NCI-H2227 treated with DMSO at 0.1 percent for 48 hours (cell line): Measurements from ENCODE around the gene FALEC.

Experiments
- DNase-seq: peaks from one replicate; lab custom pipeline; 2025; lab: John Stamatoyannopoulos, UW

The FALEC gene

DNA sequence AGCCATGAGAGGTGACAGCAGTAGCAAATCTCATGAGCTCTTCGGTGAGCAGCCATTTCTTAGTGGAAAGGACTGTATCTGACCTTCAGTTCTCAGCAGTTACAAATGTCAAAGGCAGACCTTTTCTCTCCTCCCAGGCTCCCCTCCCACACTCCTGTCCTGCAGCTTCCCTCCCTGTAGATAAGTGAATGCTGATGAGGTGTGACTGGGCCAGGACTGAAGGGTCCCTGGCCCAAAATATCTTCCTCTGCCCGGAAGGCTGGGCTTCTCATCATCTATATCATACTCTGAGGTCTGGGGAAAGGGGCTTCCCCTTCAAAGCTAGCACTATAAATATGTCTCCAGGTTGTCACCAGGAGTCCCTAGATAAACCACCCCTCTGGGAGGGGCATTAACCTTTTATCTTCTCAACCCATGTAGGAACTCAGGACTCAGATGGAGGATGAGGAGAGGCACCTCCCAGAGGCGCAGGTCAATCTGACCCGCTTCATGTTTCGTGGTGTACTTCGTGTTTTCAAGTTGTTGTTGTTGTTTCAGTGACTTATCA is 30.0 kb downstream of the FALEC start:
- no peak for DNase-seq

DNA sequence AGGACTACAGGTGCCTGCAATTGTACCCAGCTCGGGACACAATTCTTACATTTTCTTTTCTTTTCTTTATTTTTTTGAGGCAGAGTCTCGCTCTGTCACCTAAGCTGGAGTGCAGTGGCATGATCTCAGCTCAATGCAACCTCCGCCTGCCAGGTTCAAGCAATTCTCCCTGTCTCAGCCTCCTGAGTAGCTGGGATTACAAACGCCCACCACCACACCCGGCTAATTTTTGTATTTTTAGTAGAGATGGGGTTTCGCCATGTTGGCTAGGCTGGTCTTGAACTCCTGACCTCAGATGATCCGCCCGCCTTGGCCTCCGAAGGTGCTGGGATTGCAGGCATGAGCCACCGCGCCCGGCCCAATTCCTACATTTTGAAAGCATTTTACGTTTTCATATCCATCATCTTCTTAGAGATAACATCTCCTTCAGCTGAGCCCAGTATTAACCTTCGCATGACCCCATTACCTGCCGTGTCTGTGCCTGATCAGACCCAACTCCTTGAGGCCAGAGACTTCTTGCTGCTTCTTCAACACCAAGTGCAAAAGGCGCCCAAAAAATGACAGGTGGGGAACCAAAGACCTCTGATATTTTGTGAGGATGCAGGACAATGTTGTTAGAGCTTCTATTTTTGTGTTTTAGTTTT is 30.9 kb downstream of the FALEC start:
- DNase-seq, result no peak

DNA sequence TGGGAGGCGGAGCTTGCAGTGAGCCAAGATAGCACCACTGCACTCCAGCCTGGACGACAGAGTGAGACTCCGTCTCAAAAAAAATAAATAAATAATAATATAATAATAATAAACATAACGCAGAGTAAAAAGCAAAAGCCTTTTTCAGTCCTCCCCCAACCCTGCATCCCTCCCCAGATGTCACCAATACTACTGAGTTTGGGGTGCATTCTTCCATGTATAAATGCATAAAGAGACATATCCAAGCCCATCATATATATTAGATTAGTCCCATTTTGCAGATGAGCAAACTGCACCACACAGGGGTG is 32.7 kb downstream of the FALEC start:
- DNase-seq, result no peak

DNA sequence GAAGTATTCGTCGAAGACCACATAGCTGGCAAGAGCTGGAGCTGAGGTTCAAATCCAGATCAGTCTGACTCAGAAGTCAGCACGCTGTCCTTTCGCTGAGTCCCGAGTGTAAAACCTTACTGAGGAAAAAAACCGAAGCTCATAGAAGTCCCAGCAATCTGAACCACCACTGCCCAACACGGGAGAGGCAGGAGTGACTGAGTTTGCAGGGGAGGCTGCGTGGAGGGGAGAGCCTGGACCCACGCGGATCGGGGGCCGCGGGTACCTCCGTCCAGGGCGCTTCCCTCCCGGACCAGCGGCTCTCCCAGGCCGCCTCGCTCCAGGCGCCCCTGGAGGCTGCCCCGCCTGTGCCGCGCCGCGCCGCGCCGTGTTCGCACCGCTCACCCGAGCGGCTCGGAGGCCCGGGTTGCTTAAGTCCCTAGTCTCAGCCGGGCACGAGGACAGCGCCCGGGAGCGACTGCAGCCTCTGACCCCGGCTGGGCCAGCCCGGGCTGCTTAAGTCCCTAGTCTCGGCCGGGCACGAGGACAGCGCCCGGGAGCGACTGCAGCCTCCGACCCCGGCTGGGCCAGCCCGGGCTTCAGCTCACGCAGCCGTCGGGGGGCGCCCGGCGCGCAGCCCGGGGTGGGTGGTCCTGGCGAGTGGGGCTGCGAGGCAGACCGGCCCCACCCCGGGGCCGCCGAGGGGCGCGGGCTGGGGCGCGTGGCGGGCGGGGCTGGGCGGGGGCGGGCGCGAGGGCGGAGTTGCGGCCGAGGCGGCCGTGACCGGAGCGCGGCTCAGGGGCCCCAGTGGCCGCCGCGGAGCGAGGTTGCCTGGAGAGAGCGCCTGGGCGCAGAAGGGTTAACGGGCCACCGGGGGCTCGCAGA is 33.3 kb downstream of the FALEC start, which contains the start of gene ADAMTSL4:
Gene ADAMTSL4, plus strand, starts transcription at position 777 of the 864 bp plus-strand sequence. CDS start 2,881 bp downstream, outside the sequence.
- DNase-seq, result no peak

DNA sequence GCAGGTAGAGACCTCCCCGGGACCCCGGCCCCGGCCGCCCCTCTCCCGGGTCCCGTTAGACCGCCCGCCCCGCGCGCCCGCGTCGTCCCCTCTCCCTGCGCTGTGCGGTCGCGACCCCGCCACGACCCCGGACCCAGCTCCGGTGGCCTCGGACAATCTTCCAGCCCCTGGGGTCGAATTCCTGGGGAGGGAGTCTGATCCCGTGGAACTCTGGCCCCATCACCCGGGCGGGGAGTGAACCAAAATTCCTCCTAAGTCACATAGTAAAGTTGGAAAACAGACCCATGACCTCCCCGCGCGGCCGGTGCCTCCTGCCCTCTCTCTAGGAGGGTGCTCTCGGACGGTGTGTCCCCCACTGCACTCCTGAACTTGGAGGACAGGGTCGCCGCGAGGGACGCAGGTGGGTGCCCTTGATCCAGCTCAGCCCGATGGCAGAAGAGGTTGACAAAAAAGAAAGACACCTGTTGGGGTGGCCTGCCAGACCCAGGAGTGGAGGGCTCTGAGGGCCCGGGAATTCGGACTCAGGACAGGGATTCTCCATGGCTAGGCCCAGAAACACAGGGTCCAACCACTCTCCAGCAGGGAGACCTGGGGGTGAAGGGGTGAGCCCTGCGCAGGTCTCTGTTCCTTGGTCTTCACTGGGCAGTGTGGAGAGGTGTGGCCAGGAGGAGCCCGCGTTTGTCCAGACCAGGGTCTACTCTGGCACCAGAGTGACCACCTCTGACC is 34.1 kb downstream of the FALEC start:
- no peak for DNase-seq

DNA sequence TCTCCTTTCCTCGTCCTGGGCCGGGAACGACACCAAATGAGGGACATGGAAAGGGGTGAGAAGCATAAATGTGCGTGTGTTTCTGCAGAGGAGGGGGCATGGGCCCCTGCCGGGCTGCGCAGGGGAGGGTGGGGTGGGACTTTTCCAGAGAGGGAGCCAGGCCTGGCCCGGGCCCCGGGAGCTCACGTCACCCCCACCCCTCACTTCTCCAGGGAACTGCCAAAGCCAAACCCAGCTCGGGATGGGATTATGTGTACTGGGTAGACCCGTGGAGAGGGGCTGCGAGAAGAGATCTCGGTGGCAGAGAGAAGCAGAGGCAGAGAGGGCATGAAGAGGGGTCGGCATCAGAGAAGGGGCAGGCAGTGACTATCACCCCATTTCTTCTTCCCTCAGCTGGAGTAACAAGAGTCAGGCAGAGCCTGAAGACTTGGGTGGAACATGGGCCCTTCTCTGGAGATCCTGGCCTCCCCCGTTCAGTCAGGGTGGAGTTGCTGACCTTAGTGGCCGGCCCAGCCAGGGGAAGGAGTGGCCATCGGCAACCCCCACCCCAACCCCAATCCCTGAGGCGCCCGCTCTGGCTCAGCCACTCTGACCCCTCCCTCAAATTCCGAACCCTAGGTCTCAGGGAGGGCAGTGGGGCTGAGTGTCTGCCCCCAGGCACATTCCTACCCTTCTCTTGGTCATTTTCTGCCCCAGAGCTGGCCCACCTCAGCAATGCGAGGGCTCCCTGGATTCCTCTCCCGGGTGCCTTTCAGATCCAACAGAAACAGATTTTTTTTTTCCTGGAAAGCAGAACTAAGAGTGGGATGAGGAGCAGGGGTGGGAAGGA is 34.9 kb downstream of the FALEC start:
- DNase-seq, result no peak

DNA sequence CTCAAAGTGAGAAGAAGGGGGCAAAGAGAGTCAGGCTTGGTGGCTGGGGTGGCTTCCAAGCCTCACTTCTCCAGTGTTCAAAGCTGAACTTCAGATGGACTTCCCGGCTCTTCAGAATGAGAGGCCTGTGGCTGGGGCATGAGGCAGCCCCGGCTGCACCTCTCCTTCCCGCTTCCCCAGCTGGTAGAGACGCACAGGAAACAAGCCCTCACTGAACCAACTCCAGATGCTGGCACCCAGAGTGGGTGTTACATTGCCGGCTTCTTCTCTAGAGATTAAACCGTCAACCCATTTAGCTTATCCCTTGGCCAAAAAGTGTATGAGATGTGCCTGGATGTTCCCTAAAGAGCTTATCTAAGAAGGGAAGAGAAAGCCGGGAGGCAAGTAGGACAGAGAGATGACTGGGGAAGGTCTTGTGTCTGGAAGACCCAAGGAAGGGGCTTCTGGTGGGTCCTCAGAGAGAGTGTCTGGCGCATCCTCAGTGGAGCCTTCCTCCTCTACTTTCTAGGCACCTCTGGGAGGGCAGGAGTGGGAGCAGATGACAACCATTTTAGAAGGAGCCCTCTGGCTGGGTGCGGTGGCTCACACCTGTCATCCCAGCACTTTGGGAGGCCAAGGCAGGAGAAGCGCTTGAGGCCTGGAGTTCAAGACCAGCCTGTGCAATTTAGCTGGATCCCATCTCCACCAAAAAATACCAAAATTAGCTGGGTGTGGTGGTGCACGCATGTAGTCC is 35.7 kb downstream of the FALEC start:
- no peak for DNase-seq

DNA sequence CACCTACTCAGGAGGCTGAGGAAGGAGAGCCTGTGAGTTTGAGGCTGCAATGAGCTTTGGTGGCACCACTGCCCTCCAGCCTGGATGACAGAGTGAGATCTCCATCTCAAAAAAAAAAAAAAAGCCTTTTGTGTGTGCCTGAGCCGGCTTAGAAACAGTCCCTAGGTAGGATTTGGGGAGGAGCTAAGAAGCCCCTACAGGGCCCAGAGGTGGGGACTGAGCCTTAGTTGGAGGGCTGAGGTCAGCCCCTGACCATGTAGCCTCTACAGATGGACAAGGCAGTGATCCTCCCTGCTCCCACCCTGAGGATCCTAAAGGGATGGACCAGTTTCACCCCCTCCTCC is 36.2 kb downstream of the FALEC start:
- no peak for DNase-seq

DNA sequence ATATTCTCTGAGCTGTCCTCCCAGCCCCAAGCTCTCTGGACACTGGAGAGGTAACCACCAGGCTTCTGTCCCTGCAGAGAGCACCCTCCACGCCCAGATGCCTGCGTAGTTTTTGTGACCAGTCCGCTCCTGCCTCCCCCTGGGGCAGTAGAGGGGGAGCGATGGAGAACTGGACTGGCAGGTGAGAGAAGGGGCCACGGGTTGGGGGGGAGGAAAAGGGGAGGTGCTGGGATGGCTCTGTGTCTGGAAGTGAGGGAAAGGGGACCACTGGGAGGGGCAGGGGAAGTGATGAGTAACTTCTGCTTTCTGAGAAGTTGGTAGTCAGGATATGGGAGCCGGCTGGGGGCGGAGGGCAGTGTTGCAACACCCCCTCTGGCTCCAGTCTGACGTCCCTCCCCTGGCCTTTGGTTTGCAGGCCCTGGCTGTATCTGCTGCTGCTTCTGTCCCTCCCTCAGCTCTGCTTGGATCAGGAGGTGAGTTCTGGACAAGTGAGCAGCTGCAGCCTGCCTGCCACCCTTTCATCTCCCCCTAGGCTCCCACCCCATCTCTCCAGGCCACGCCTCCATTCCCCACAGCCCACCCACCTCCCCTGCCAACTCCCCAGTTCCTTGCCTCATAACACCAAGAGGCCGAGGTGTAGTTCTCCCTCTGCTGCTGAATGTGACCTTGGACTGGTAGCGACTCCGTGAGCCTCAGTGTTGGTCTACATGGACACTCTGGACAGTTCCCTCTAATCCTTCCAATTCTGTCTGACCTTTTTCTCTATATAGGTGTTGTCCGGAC is 36.8 kb downstream of the FALEC start:
- DNase-seq, result no peak

DNA sequence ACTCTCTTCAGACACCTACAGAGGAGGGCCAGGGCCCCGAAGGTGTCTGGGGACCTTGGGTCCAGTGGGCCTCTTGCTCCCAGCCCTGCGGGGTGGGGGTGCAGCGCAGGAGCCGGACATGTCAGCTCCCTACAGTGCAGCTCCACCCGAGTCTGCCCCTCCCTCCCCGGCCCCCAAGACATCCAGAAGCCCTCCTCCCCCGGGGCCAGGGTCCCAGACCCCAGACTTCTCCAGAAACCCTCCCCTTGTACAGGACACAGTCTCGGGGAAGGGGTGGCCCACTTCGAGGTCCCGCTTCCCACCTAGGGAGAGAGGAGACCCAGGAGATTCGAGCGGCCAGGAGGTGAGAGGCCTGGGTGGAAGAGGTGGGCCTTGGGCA is 37.3 kb downstream of the FALEC start:
- no peak for DNase-seq

DNA sequence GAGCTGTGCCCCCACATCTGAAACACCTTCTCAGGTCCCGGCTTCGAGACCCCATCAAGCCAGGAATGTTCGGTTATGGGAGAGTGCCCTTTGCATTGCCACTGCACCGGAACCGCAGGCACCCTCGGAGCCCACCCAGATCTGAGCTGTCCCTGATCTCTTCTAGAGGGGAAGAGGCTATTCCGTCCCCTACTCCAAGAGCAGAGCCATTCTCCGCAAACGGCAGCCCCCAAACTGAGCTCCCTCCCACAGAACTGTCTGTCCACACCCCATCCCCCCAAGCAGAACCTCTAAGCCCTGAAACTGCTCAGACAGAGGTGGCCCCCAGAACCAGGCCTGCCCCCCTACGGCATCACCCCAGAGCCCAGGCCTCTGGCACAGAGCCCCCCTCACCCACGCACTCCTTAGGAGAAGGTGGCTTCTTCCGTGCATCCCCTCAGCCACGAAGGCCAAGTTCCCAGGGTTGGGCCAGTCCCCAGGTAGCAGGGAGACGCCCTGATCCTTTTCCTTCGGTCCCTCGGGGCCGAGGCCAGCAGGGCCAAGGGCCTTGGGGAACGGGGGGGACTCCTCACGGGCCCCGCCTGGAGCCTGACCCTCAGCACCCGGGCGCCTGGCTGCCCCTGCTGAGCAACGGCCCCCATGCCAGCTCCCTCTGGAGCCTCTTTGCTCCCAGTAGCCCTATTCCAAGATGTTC is 38.0 kb downstream of the FALEC start:
- DNase-seq, result no peak

DNA sequence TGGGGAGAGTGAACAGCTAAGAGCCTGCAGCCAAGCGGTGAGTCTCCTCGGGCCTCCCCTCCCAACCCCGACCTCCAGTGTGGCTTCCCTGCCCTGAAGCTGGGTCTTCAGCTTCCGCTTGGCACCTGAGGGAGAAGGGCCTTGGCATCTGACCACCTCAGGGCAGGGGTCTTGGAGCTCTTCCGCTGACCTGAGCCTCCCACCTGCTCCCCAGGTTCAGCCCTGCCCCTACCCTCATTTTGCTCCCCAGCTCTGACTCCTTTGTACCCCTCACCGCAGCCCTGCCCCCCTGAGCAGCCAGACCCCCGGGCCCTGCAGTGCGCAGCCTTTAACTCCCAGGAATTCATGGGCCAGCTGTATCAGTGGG is 38.5 kb downstream of the FALEC start:
- no peak for DNase-seq

DNA sequence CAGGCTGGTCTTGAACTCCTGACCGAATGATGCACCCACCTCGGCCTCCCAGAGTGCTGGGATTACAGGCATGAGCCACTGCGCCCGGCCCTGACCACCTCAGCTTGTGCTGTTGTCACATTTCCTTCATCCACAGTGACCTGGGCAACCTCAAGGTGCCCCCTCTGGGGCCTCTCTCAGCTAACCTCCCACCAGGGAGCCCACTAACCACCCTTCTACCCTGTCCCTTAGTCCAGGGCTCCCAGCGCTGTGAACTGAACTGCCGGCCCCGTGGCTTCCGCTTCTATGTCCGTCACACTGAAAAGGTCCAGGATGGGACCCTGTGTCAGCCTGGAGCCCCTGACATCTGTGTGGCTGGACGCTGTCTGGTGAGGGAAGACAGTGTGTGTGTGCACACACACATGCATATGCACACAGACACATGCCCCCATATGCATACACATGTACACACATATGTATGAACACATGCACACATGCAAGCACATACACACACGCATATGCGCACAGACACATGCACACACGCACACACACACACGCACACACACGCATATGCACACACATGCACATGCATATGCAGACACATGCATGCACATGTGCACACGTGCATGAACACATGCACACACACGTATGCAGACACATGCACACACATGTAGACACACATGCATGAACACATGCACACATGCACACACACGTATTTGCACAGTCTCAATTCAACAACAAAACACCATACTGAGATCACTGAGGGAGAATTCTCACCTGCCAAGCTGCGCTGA is 39.8 kb downstream of the FALEC start:
- DNase-seq, result no peak

DNA sequence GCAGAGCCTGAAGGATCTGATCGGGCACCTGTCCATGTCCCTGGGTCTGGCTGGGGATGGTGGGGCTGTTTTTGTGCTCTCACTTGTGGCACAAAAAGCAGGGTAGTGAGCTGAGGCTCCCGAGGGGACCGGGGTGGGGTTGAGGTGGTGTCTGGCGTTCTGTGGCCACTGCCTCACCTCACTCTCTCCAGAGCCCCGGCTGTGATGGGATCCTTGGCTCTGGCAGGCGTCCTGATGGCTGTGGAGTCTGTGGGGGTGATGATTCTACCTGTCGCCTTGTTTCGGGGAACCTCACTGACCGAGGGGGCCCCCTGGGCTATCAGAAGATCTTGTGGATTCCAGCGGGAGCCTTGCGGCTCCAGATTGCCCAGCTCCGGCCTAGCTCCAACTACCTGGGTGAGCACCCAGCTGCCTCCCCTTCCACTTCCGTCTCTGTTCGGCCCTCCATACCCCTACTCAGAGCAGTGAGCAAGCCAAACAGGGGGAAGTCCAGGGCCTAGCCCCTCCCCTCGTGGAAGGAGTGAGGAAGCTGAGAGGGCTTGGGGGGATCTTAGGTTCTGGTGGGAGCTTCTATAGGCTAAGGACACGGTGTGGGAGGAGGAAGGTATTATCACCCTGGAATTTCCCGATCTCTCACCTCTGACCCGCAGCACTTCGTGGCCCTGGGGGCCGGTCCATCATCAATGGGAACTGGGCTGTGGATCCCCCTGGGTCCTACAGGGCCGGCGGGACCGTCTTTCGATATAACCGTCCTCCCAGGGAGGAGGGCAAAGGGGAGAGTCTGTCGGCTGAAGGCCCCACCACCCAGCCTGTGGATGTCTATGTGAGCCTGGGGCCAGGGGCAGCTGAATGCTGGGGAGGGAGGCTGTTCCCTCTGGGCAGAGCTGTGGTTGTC is 40.7 kb downstream of the FALEC start:
- no peak for DNase-seq

DNA sequence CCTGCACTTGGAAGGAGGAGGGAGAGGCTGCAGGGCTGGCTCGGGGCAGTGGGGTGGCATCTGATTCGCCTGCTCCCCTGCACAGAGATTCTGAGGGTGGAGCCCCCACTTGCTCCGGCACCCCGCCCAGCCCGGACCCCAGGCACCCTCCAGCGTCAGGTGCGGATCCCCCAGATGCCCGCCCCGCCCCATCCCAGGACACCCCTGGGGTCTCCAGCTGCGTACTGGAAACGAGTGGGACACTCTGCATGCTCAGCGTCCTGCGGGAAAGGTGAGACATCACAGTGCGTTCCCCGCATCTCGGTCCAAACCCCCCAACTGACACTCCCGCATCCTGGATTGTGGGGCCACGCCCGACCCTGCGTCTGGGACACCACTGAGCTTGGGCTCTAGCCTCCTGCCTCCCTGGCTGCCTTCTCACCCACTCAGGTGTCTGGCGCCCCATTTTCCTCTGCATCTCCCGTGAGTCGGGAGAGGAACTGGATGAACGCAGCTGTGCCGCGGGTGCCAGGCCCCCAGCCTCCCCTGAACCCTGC is 41.6 kb downstream of the FALEC start:
- no peak for DNase-seq

DNA sequence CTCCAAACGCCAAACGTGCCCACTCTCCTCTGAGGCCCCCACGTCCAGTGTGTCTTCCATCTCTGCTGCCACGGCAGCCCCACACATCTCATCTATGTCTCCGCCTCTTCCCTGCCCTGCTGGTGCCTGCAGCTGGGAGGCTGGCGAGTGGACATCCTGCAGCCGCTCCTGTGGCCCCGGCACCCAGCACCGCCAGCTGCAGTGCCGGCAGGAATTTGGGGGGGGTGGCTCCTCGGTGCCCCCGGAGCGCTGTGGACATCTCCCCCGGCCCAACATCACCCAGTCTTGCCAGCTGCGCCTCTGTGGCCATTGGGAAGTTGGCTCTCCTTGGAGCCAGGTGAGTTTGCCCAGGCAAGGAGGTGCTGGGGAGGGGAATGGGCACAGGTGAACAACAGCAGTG is 42.3 kb downstream of the FALEC start:
- no peak for DNase-seq

DNA sequence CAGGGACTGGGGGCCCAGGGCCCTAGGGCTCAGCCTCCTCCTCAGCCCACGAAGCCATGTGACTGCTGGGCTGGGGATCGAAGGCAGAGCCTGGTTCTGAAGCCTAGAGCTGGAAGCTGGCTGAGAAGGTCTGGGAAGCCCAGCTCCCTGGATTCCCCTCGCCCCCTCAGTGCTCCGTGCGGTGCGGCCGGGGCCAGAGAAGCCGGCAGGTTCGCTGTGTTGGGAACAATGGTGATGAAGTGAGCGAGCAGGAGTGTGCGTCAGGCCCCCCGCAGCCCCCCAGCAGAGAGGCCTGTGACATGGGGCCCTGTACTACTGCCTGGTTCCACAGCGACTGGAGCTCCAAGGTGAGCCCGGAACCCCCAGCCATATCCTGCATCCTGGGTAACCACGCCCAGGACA is 42.8 kb downstream of the FALEC start:
- DNase-seq, result no peak
